ENCODE measurements around the gene OR6Q1. TPM values are rescaled to one million over a fixed set of nuclear protein-coding genes. Genes with fewer than 3 reads are reported as not detected.

Gene OR6Q1
- total RNA-seq, 1 donor from 2014 or later, result not detected

- TF ChIP-seq EZH2 (IDR thresholded peaks at IDR 0.05) (no peak), EZH2phosphoT487 (IDR thresholded peaks at IDR 0.05) (no peak)
- peaks cover 8% of the 10 kb centered on the region for H3K4me1 ChIP-seq
- no peaks in the 10 kb centered on the region for H3K4me1 Mint-ChIP-seq
- no peaks in the 10 kb centered on the region for H3K36me3 ChIP-seq
- no peaks in the 10 kb centered on the region for H3K27me3 ChIP-seq
- no peak overlapping the region for H3K27ac ChIP-seq
- no peak for DNase-seq (ENCODE audit: low spot score)
- peak overlapping the region; percentile 22 for H2AFZ ChIP-seq (replicated peaks)
- peaks cover 5% of the 10 kb centered on the region for H3K27me3 Mint-ChIP-seq (ENCODE audit: insufficient read depth, low read depth)
- H3K9me3 Mint-ChIP-seq, result no peaks in the 10 kb centered on the region
- H3K9ac ChIP-seq, result no peak overlapping the region
- H3K9me3 ChIP-seq (ENCODE audit: low read depth), result no peaks in the 10 kb centered on the region
- H3K4me2 ChIP-seq, result no peak overlapping the region
- no peak overlapping the region for H3K4me3 ChIP-seq
- no peak overlapping the region for H3K4me3 Mint-ChIP-seq
- H3F3A ChIP-seq (ENCODE audit: low read depth), result no peaks in the 10 kb centered on the region
- no peaks in the 10 kb centered on the region for H4K20me1 ChIP-seq (ENCODE audit: low read depth)
- H3K27ac Mint-ChIP-seq, result no peak overlapping the region
- H3K79me2 ChIP-seq (ENCODE audit: low read depth), result no peaks in the 10 kb centered on the region
- no peaks in the 10 kb centered on the region for H3K36me3 Mint-ChIP-seq
Measured at GRCh38 chr11:58006940-58007339, 23.8 kb upstream of the OR6Q1 start.

GRCh38 chr11:58011771-58012170 lies 19.0 kb upstream of the OR6Q1 start:
- H3K4me2 ChIP-seq, result no peak overlapping the region
- Mint-ChIP-seq H3K36me3 (no peaks in the 10 kb centered on the region), H3K27me3 (ENCODE audit: insufficient read depth, low read depth) (peaks cover under 1% of the 10 kb centered on the region), H3K9me3 (no peaks in the 10 kb centered on the region), H3K4me3 (no peak overlapping the region), H3K4me1 (no peaks in the 10 kb centered on the region), H3K27ac (no peak overlapping the region)
- no peaks in the 10 kb centered on the region for H3F3A ChIP-seq (ENCODE audit: low read depth)
- H4K20me1 ChIP-seq (ENCODE audit: low read depth), result no peaks in the 10 kb centered on the region
- H3K4me3 ChIP-seq, result no peak overlapping the region
- H3K27me3 ChIP-seq, result no peaks in the 10 kb centered on the region
- no peak overlapping the region for H3K27ac ChIP-seq
- H3K36me3 ChIP-seq, result no peaks in the 10 kb centered on the region
- H3K4me1 ChIP-seq, result no peaks in the 10 kb centered on the region
- H2AFZ ChIP-seq (replicated peaks), result no peak overlapping the region
- no peaks in the 10 kb centered on the region for H3K9me3 ChIP-seq (ENCODE audit: low read depth)
- TF ChIP-seq EZH2phosphoT487 (IDR thresholded peaks at IDR 0.05) (no peak), CTCF (IDR thresholded peaks at IDR 0.05) (no peak), EZH2 (IDR thresholded peaks at IDR 0.05) (no peak)
- DNase-seq (ENCODE audit: low spot score), result no peak
- no peak overlapping the region for H3K9ac ChIP-seq
- no peaks in the 10 kb centered on the region for H3K79me2 ChIP-seq (ENCODE audit: low read depth)

- H3K79me2 ChIP-seq (ENCODE audit: low read depth), result no peaks in the 10 kb centered on the region
- H3K27ac ChIP-seq, result no peak within 1 kb of the TSS
- no peaks in the 10 kb centered on the region for H4K20me1 ChIP-seq (ENCODE audit: low read depth)
- H3K9me3 Mint-ChIP-seq, result no peaks in the 10 kb centered on the region
- no peaks in the 10 kb centered on the region for H3K36me3 Mint-ChIP-seq
- no peak for DNase-seq (ENCODE audit: low spot score)
- H3K27ac Mint-ChIP-seq, result no peak within 1 kb of the TSS
- no peak within 1 kb of the TSS for H3K9ac ChIP-seq
- no peak within 1 kb of the TSS for H3K4me3 ChIP-seq
- H3K4me2 ChIP-seq, result no peak within 1 kb of the TSS
- H3K4me1 Mint-ChIP-seq, result no peaks in the 10 kb centered on the region
- H3K4me3 Mint-ChIP-seq, result no peak within 1 kb of the TSS
- H3K27me3 ChIP-seq, result no peaks in the 10 kb centered on the region
- no peaks in the 10 kb centered on the region for H3K27me3 Mint-ChIP-seq (ENCODE audit: insufficient read depth, low read depth)
- TF ChIP-seq CTCF (IDR thresholded peaks at IDR 0.05) (no peak), EZH2phosphoT487 (IDR thresholded peaks at IDR 0.05) (no peak), EZH2 (IDR thresholded peaks at IDR 0.05) (no peak)
- no peaks in the 10 kb centered on the region for H3K36me3 ChIP-seq
- no peaks in the 10 kb centered on the region for H3F3A ChIP-seq (ENCODE audit: low read depth)
- no peaks in the 10 kb centered on the region for H3K9me3 ChIP-seq (ENCODE audit: low read depth)
- no peak within 1 kb of the TSS for H2AFZ ChIP-seq (replicated peaks)
- H3K4me1 ChIP-seq, result no peaks in the 10 kb centered on the region
Measured at GRCh38 chr11:58023435-58023931, 7.3 kb upstream of the OR6Q1 start, which contains the start of gene OR9Q1. OR9Q1 (plus strand) TSS chr11:58023881; CDS start chr11:58179445, 155,564 bp downstream.

- no peak overlapping the region for H3K4me3 Mint-ChIP-seq
- H3K9me3 Mint-ChIP-seq, result no peaks in the 10 kb centered on the region
- Histone ChIP-seq H3K27ac (no peak overlapping the region), H2AFZ (replicated peaks) (no peak overlapping the region), H3K9ac (no peak overlapping the region), H3K4me1 (no peaks in the 10 kb centered on the region), H3K4me3 (no peak overlapping the region), H3K9me3 (ENCODE audit: low read depth) (no peaks in the 10 kb centered on the region), H3K27me3 (no peaks in the 10 kb centered on the region), H4K20me1 (ENCODE audit: low read depth) (no peaks in the 10 kb centered on the region), H3K36me3 (no peaks in the 10 kb centered on the region), H3K4me2 (no peak overlapping the region), H3K79me2 (ENCODE audit: low read depth) (no peaks in the 10 kb centered on the region), H3F3A (ENCODE audit: low read depth) (no peaks in the 10 kb centered on the region)
- no peak overlapping the region for H3K27ac Mint-ChIP-seq
- TF ChIP-seq EZH2 (IDR thresholded peaks at IDR 0.05) (no peak), CTCF (IDR thresholded peaks at IDR 0.05) (no peak), EZH2phosphoT487 (IDR thresholded peaks at IDR 0.05) (no peak)
- H3K27me3 Mint-ChIP-seq (ENCODE audit: insufficient read depth, low read depth), result no peaks in the 10 kb centered on the region
- no peaks in the 10 kb centered on the region for H3K4me1 Mint-ChIP-seq
- DNase-seq (ENCODE audit: low spot score), result no peak
- no peaks in the 10 kb centered on the region for H3K36me3 Mint-ChIP-seq
Measured at GRCh38 chr11:58024601-58025091, 6.1 kb upstream of the OR6Q1 start.

Data from neural progenitor cell (in vitro differentiated cells).